Activated B cell treated with CpG ODN at 0.5 μM for 24 hours (primary cell): Measurements from ENCODE around the gene ASPDH. TPM values are rescaled to one million over a fixed set of nuclear protein-coding genes. Genes with fewer than 3 reads are reported as not detected.

ENCODE experiments used
- ATAC-seq: fragments of 200-7000 bp; cut with Tn5 transposase; one replicate; pipeline ENCODE4 v1.10.0; 2021; ENCODE audit warnings: low read depth, mild to moderate bottlenecking, moderate library complexity
- CTCF ChIA-PET: fragments of 350-600 bp; sonication (Branson Sonifier 250); formaldehyde crosslinking; loops from one replicate; lab custom pipeline; 2021; ENCODE audit warnings: antibody characterized with exemption; lab: Charles Lee
- POLR2A ChIA-PET: fragments of 350-600 bp; sonication (Branson Sonifier 250); formaldehyde crosslinking; loops from one replicate; lab custom pipeline; 2021; ENCODE audit warnings: antibody characterized with exemption; lab: Charles Lee
- DNase-seq: peaks from one replicate; pipeline ENCODE4 v3.0.0; 2022
- H3K27ac Mint-ChIP-seq: one replicate; pipeline ENCODE4 v1.8.0; 2020; ENCODE audit warnings: mixed read lengths
- H3K27me3 Mint-ChIP-seq: one replicate; pipeline ENCODE4 v1.8.0; 2021; ENCODE audit warnings: mixed read lengths
- H3K36me3 Mint-ChIP-seq: one replicate; pipeline ENCODE4 v1.8.0; 2021; ENCODE audit warnings: low read depth, mixed read lengths
- H3K4me1 Mint-ChIP-seq: one replicate; pipeline ENCODE4 v1.8.0; 2021; ENCODE audit warnings: mixed read lengths
- H3K4me3 Mint-ChIP-seq: one replicate; pipeline ENCODE4 v1.8.0; 2020; ENCODE audit warnings: mild to moderate bottlenecking, mixed read lengths
- H3K9me3 Mint-ChIP-seq: one replicate; pipeline ENCODE4 v1.8.0; 2020; ENCODE audit warnings: mixed read lengths
- CTCF ChIP-seq: fragments of 200-600 bp; IDR thresholded peaks from one replicate; pipeline ENCODE4 v1.8.0; 2022; ENCODE audit warnings: antibody characterized with exemption, mild to moderate bottlenecking
- intact Hi-C: fragments of 100-400 bp; cut with micrococcal nuclease; formaldehyde crosslinking; loops from one replicate; pipeline ENCODE4 v1.15.1; 2024
- total RNA-seq: library from RNA; stranded (reverse); gene quantifications from 2 replicates; pipeline ENCODE4 v1.2.3, GENCODE V29; 2022

Gene ASPDH
- total RNA-seq, 1 donor from 2014 or later, result not detected

GRCh38 chr19:50482271-50482855, 31.4 kb downstream of the ASPDH start:
- Mint-ChIP-seq H3K4me3 (no peak overlapping the region), H3K9me3 (no peaks in the 10 kb centered on the region), H3K4me1 (peaks cover 14% of the 10 kb centered on the region), H3K27ac (no peak overlapping the region), H3K36me3 (peaks cover 57% of the 10 kb centered on the region), H3K27me3 (no peaks in the 10 kb centered on the region)
- intact Hi-C loops, result no loop called here
- DNase-seq (no peak), ATAC-seq (no peak)
- POLR2A ChIA-PET, result no interaction called here
- TF ChIP-seq CTCF, result no peak
- CTCF ChIA-PET, result no interaction called here

- ChIA-PET CTCF (no interaction called here), POLR2A (no interaction called here)
- no peak for TF ChIP-seq CTCF
- DNase-seq (no peak), ATAC-seq (no peak)
- H3K4me1 Mint-ChIP-seq, result peaks cover 19% of the 10 kb centered on the region
- H3K27ac Mint-ChIP-seq, result no peak overlapping the region
- H3K36me3 Mint-ChIP-seq, result peaks cover 61% of the 10 kb centered on the region
- H3K4me3 Mint-ChIP-seq, result no peak overlapping the region
- intact Hi-C loops, result no loop called here
- H3K27me3 Mint-ChIP-seq, result no peaks in the 10 kb centered on the region
- no peaks in the 10 kb centered on the region for H3K9me3 Mint-ChIP-seq
These were observed 32.2 kb downstream of the ASPDH start for GRCh38 chr19:50481351-50482149.

- Mint-ChIP-seq H3K4me3 (no peak overlapping the region), H3K4me1 (peaks cover 23% of the 10 kb centered on the region), H3K27ac (no peak overlapping the region), H3K9me3 (no peaks in the 10 kb centered on the region), H3K36me3 (peaks cover 59% of the 10 kb centered on the region), H3K27me3 (no peaks in the 10 kb centered on the region)
- intact Hi-C loops, result no loop called here
- TF ChIP-seq CTCF, result no peak
- CTCF ChIA-PET, result no interaction called here
- POLR2A ChIA-PET, result no interaction called here
- DNase-seq (no peak), ATAC-seq (no peak)
These were observed 33.2 kb downstream of the ASPDH start for GRCh38 chr19:50480281-50481111.

- ChIA-PET POLR2A (interaction anchor here (2.0 kb wide), 1 partner anchor 31 kb away, joined by 8 read pairs; the partner anchor contains the start of gene JOSD2), CTCF (interaction anchor here (0.8 to 1.9 kb wide), 3 partner anchors 111 to 124 kb away, joined by 3 to 11 read pairs (median 8); no protein-coding TSS in a partner anchor)
- ATAC-seq, result no peak
- H3K4me3 Mint-ChIP-seq, result no peak overlapping the region
- no peaks in the 10 kb centered on the region for H3K9me3 Mint-ChIP-seq
- TF ChIP-seq CTCF, result no peak
- intact Hi-C loops, result loop anchor here (5.0 kb wide), 1 partner anchor 197 kb away; no protein-coding TSS in a partner anchor
- no peak overlapping the region for H3K27ac Mint-ChIP-seq
- no peaks in the 10 kb centered on the region for H3K27me3 Mint-ChIP-seq
- H3K36me3 Mint-ChIP-seq, result peaks cover 53% of the 10 kb centered on the region
- no peak for DNase-seq
- H3K4me1 Mint-ChIP-seq, result peaks cover 23% of the 10 kb centered on the region
These were observed 33.9 kb downstream of the ASPDH start for GRCh38 chr19:50479761-50480251.
